Esophagus squamous epithelium (tissue), 4 donors: ENCODE measurements around the gene GP9.

Experiments
- CTCF ChIP-seq, 6 experiments: fragments of 450-650 bp in 4 of 6; fragments of 200-600 bp in 2 of 6; sonication (generic) in 2 of 6; IDR thresholded peaks; one replicate each; pipeline ENCODE4 v1.5.1; 2016 to 2019; ENCODE audit warnings: antibody characterized with exemption in 6 of 6, mild to moderate bottlenecking in 4 of 6, moderate library complexity in 4 of 6
- POLR2A ChIP-seq, 4 donors: fragments of 450-650 bp; IDR thresholded peaks; one replicate each; pipeline ENCODE4 v1.6.1; 2017; ENCODE audit warnings: antibody characterized with exemption in 4 of 4, mild to moderate bottlenecking in 4 of 4, moderate library complexity in 3 of 4

GRCh38 chr3:129045675-129046036 lies 14.9 kb upstream of the GP9 start:
- no peak for TF ChIP-seq CTCF (IDR thresholded peaks at IDR 0.05)
- TF ChIP-seq POLR2A (IDR thresholded peaks at IDR 0.05) = no peak
